Forelimb muscle (tissue), 1 donor: ENCODE results near the gene AGO4. TPM values are rescaled to one million over a fixed set of nuclear protein-coding genes. Genes with fewer than 3 reads are reported as not detected.

Source experiments
- DNase-seq: peaks from one replicate; pipeline ENCODE4 v3.0.0-alpha.2; 2013; ENCODE audit warnings: low read depth
- polyA plus RNA-seq: library from polyadenylated mRNA; unstranded; fragments of 120-200 nt; gene quantifications from one replicate; pipeline ENCODE4 v1.2.1, GENCODE V29; 2013; ENCODE audit not compliant: insufficient read length

AGO4 gene
- polyA plus RNA-seq, 1 donor, result 13.2 TPM

DNA sequence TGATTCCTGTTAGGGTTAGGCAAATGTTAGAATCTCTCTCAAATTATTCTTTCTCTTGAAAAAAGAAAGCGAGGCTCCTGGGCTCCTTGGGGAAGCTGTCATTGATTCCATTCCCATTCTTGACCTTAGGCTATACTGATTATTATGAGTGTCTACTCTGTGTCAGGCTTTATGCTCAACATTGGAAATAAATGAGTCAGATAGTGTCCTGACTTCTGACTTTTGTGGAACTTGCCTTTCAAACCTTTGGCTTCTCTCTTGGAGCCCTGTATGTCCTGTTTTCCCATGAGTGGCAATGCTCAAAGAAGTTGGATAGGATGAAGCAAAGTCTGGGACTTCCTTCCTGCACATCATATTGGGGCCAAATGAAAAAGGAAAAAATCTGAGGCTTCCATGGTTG is 86.8 kb downstream of the AGO4 start:
- no peak for DNase-seq

- DNase-seq, result no peak
Observed at GRCh38 chr1:35899941-35900340, 92.1 kb downstream of the AGO4 start.

GRCh38 chr1:35901235-35901634 is 93.4 kb downstream of the AGO4 start:
- no peak for DNase-seq

GRCh38 chr1:35902671-35903070 is 94.9 kb downstream of the AGO4 start:
- no peak for DNase-seq

Other genes starting within 250 kb of the AGO4 start
- gene TFAP2E, start 234.7 kb upstream of the AGO4 start, polyA plus RNA-seq, result 0.59 TPM
- 58.1 TPM for gene PSMB2, start 166.5 kb upstream of the AGO4 start, polyA plus RNA-seq
- gene C1orf216, start 89.1 kb upstream of the AGO4 start, polyA plus RNA-seq, result 9.5 TPM
- 3.8 TPM for gene CLSPN, start 38.0 kb upstream of the AGO4 start, polyA plus RNA-seq
- gene AGO1, start 75.2 kb downstream of the AGO4 start, polyA plus RNA-seq, result 8.4 TPM
- gene AGO3, start 123.1 kb downstream of the AGO4 start, polyA plus RNA-seq, result 8.6 TPM